Left lung (tissue), 10 donors: ENCODE measurements around the gene HOTAIR. TPM values are rescaled to one million over a fixed set of nuclear protein-coding genes. Genes with fewer than 3 reads are reported as not detected.

Experiments
- ATAC-seq: fragments of 200-7000 bp; cut with Tn5 transposase; one replicate; pipeline ENCODE4 v1.9.1; 2020; ENCODE audit warnings: moderate library complexity
- DNase-seq, 4 donors: peaks; one replicate each; pipeline ENCODE4 v3.0.0-alpha.2; 2013 to 2020
- H3K27ac ChIP-seq, 2 donors: fragments of 200-600 bp; sonication (generic) in 1 of 2; one replicate each; pipeline versions ENCODE4 v1.5.0 to v1.8.0; 2020 to 2021
- H3K27me3 ChIP-seq, 2 donors: fragments of 200-600 bp; sonication (generic) in 1 of 2; one replicate each; pipeline versions ENCODE4 v1.5.0 to v1.8.0; 2020 to 2021
- H3K36me3 ChIP-seq, 2 donors: fragments of 200-600 bp; sonication (generic) in 1 of 2; one replicate each; pipeline versions ENCODE4 v1.5.0 to v1.8.0; 2020 to 2021
- H3K4me1 ChIP-seq, 2 donors: fragments of 200-600 bp; one replicate each; pipeline ENCODE4 v1.8.0; 2021
- H3K4me3 ChIP-seq, 2 donors: fragments of 200-600 bp; sonication (generic) in 1 of 2; one replicate each; pipeline versions ENCODE4 v1.5.0 to v1.8.0; 2020 to 2021; ENCODE audit warnings: mild to moderate bottlenecking in 1 of 2
- H3K9me3 ChIP-seq, 2 donors: fragments of 200-600 bp; sonication (generic) in 1 of 2; one replicate each; pipeline versions ENCODE4 v1.5.0 to v1.8.0; 2020 to 2021
- CTCF ChIP-seq, 2 donors: fragments of 200-600 bp; sonication (generic) in 1 of 2; IDR thresholded peaks; one replicate each; pipeline versions ENCODE4 v1.5.0 to v1.8.0; 2021; ENCODE audit warnings: antibody characterized with exemption in 2 of 2
- intact Hi-C, 2 donors: fragments of 100-400 bp; cut with DNase I; formaldehyde crosslinking; loops; one replicate each; pipeline versions ENCODE4 v1.11.2 to v1.14.2; 2022
- polyA plus RNA-seq, 6 donors: library from polyadenylated mRNA; unstranded; fragments of 120-200 nt; gene quantifications; one replicate each; pipeline ENCODE4 v1.2.1, GENCODE V29; 2013; ENCODE audit not compliant: insufficient read length in 6 of 6
- total RNA-seq, 2 donors: library from RNA; stranded (reverse); fragmentation: NEBNext Ultra II Directional; extraction: Animal tissue kit (Norgen Biotek cat#: 25700); gene quantifications; one replicate each; pipeline ENCODE4 v1.2.1, GENCODE V29; 2021
- donor health status: DM: no; HTN: yes; CAD: no.
- donor health status: DM: no; HTN: no; CAD: no.

The HOTAIR gene
- total and polyA plus RNA-seq, 8 donors, result not detected

GRCh38 chr12:53975479-53976152 is 862 bp upstream of the HOTAIR start:
- Histone ChIP-seq H3K4me1 (peaks cover 0 to 23% of the 10 kb centered on the region in 2 donors), H3K4me3 (no peak overlapping the region), H3K9me3 (no peaks in the 10 kb centered on the region), H3K36me3 (no peaks in the 10 kb centered on the region), H3K27ac (no peak overlapping the region), H3K27me3 (peaks cover 97 to 100% of the 10 kb centered on the region in 2 donors)
- peak in 1 of 4 donors; percentile 45 for DNase-seq
- ATAC-seq, result no peak
- no peak for TF ChIP-seq CTCF (IDR thresholded peaks at IDR 0.05)
- intact Hi-C loops, result no loop called here

GRCh38 chr12:53975064-53975471 is 314 bp upstream of the HOTAIR start:
- H3K4me3 ChIP-seq, result no peak overlapping the region
- TF ChIP-seq CTCF (IDR thresholded peaks at IDR 0.05), result no peak
- peaks cover 97 to 100% of the 10 kb centered on the region in 2 donors for H3K27me3 ChIP-seq
- ATAC-seq (no peak), DNase-seq (no peak)
- no peaks in the 10 kb centered on the region for H3K36me3 ChIP-seq
- H3K9me3 ChIP-seq, result no peaks in the 10 kb centered on the region
- peaks cover 0 to 23% of the 10 kb centered on the region in 2 donors for H3K4me1 ChIP-seq
- no peak overlapping the region for H3K27ac ChIP-seq
- intact Hi-C loops, result no loop called here

- no peaks in the 10 kb centered on the region for H3K36me3 ChIP-seq
- ATAC-seq, result no peak
- no peaks in the 10 kb centered on the region for H3K9me3 ChIP-seq
- peaks cover 0 to 23% of the 10 kb centered on the region in 2 donors for H3K4me1 ChIP-seq
- no peak overlapping the region for H3K4me3 ChIP-seq
- no peak for TF ChIP-seq CTCF (IDR thresholded peaks at IDR 0.05)
- intact Hi-C loops, result no loop called here
- peaks cover 99 to 100% of the 10 kb centered on the region in 2 donors for H3K27me3 ChIP-seq
- peak in 1 of 4 donors; percentile 57 for DNase-seq
- H3K27ac ChIP-seq, result no peak overlapping the region
These were observed 1.3 kb downstream of the HOTAIR start for GRCh38 chr12:53973236-53974042.

GRCh38 chr12:53972722-53973235 is 2.0 kb downstream of the HOTAIR start, which contains the start of gene HOXC11:
HOXC11 (plus strand) TSS chr12:53973126; CDS start chr12:53973242, 116 bp downstream.
- no peaks in the 10 kb centered on the region for H3K9me3 ChIP-seq
- H3K4me1 ChIP-seq, result peaks cover 0 to 23% of the 10 kb centered on the region in 2 donors
- no peak for DNase-seq
- peaks cover 99 to 100% of the 10 kb centered on the region in 2 donors for H3K27me3 ChIP-seq
- no peak within 1 kb of the TSS for H3K4me3 ChIP-seq
- no peaks in the 10 kb centered on the region for H3K36me3 ChIP-seq
- TF ChIP-seq CTCF (IDR thresholded peaks at IDR 0.05), result no peak
- no peak within 1 kb of the TSS for H3K27ac ChIP-seq
- no peak for ATAC-seq
- intact Hi-C loops, result no loop called here
